Measurements from ENCODE around the gene SMC5.

DNA sequence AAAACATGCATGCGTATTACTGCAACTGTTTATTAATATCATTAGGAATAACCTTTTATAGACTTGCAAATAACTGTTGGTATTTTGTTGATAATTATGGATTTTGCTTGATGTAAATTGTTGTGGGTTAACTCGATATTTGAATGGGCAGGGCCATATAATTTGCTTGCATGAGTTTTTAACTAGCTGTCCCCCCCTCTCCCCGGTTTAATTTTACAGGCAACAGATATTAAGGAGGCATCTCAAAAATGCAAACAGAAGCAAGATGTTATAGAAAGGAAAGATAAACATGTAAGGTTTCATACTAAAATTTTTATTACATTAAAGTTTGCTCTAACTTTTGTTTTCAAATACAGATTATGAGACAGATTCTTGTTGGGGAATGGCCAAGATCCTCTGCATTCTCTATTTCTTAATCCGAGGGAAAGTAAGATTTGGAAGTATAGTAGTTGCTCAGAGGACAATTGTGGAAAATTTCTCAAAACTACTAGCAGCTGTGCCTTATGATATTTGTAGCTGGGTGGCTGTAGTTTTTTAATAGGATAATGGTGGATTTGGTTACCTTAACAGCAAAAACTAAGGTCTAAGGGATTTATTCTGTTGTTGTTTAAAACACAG, 27.3 kb downstream of the SMC5 start:
- TF ChIP-seq POLR2A (IDR thresholded peaks at IDR 0.05) (no peak), CTCF (IDR thresholded peaks at IDR 0.05) (no peak)
